CD8-positive, alpha-beta memory T cell (primary cell): ENCODE results near the gene TEX261. TPM values are rescaled to one million over a fixed set of nuclear protein-coding genes. Genes with fewer than 3 reads are reported as not detected.
A peak's percentile ranks its signal among the peaks of the same experiment; 100 is the strongest.
"Not testable (repeated sequence)": the region's sequence is repeated elsewhere in the genome, so short reads cannot be mapped to it uniquely, and the experiment has no call there.

Experiments used
- CTCF ChIA-PET: fragments of 350-600 bp; sonication (Branson Sonifier 250); formaldehyde crosslinking; loops from one replicate; lab custom pipeline; 2021; ENCODE audit warnings: antibody characterized with exemption; lab: Charles Lee
- POLR2A ChIA-PET: fragments of 350-600 bp; sonication (Branson Sonifier 250); formaldehyde crosslinking; loops from one replicate; lab custom pipeline; 2021; ENCODE audit warnings: antibody characterized with exemption; lab: Charles Lee
- DNase-seq, 5 donors: peaks; one replicate each; pipeline versions ENCODE4 v3.0.0 to v3.0.0-alpha.2; 2020 to 2022; ENCODE audit warnings: mixed read lengths in 1 of 5
- H3K27ac ChIP-seq: one replicate; pipeline ENCODE4 v1.7.0; 2013; ENCODE audit warnings: low read depth, mild to moderate bottlenecking, low read length, moderate library complexity
- H3K27me3 ChIP-seq: 2 replicates; pipeline ENCODE4 v1.7.0; 2013; ENCODE audit warnings: low read length, mild to moderate bottlenecking; ENCODE audit not compliant: insufficient read depth, poor library complexity, severe bottlenecking
- H3K36me3 ChIP-seq: 2 replicates; pipeline ENCODE4 v1.7.0; 2013; ENCODE audit warnings: mild to moderate bottlenecking, low read length, moderate library complexity; ENCODE audit not compliant: insufficient read depth
- H3K4me1 ChIP-seq: 2 replicates; pipeline ENCODE4 v1.7.0; 2013; ENCODE audit warnings: mild to moderate bottlenecking, low read length, moderate library complexity; ENCODE audit not compliant: insufficient read depth
- H3K4me3 ChIP-seq: 2 replicates; pipeline ENCODE4 v1.7.0; 2013; ENCODE audit warnings: mild to moderate bottlenecking, low read length
- H3K9me3 ChIP-seq: 2 replicates; pipeline ENCODE4 v1.7.0; 2013; ENCODE audit warnings: mild to moderate bottlenecking, low read length
- H3K27ac Mint-ChIP-seq, 8 donors: one replicate each; pipeline ENCODE4 v1.8.0; 2020 to 2021; ENCODE audit warnings: mixed read lengths in 8 of 8, mild to moderate bottlenecking in 6 of 8, inconsistent platforms in 3 of 8, moderate library complexity in 3 of 8
- H3K27me3 Mint-ChIP-seq, 2 donors: one replicate each; pipeline ENCODE4 v1.8.0; 2020 to 2021; ENCODE audit warnings: mixed read lengths in 2 of 2, mild to moderate bottlenecking in 1 of 2, moderate library complexity in 1 of 2
- H3K36me3 Mint-ChIP-seq, 3 donors: one replicate each; pipeline ENCODE4 v1.8.0; 2020 to 2021; ENCODE audit warnings: mixed read lengths in 3 of 3, inconsistent platforms in 1 of 3, mild to moderate bottlenecking in 1 of 3
- H3K4me1 Mint-ChIP-seq, 3 donors: one replicate each; pipeline ENCODE4 v1.8.0; 2020 to 2021; ENCODE audit warnings: mixed read lengths in 3 of 3, inconsistent platforms in 1 of 3, mild to moderate bottlenecking in 1 of 3
- H3K4me3 Mint-ChIP-seq, 7 donors: one replicate each; pipeline ENCODE4 v1.8.0; 2020 to 2021; ENCODE audit warnings: mixed read lengths in 7 of 7, mild to moderate bottlenecking in 6 of 7, moderate library complexity in 4 of 7, inconsistent platforms in 2 of 7
- H3K9me3 Mint-ChIP-seq, 5 donors: one replicate each; pipeline ENCODE4 v1.8.0; 2020 to 2022; ENCODE audit warnings: mixed read lengths in 5 of 5, mild to moderate bottlenecking in 3 of 5, moderate library complexity in 2 of 5, inconsistent platforms in 1 of 5
- polyA plus RNA-seq: library from polyadenylated mRNA; unstranded; fragments of 300-500 nt; fragmentation: Illumina TruSeq; gene quantifications from one replicate; pipeline ENCODE4 v1.2.3, GENCODE V29; 2021
- total RNA-seq, 2 experiments: library from RNA; stranded (reverse); gene quantifications; one replicate each; pipeline ENCODE4 v1.2.3, GENCODE V29; 2021

Gene TEX261
- total and polyA plus RNA-seq, 3 experiments from 2014 or later, result 35.7 to 96.1 (median 95.4) TPM

DNA sequence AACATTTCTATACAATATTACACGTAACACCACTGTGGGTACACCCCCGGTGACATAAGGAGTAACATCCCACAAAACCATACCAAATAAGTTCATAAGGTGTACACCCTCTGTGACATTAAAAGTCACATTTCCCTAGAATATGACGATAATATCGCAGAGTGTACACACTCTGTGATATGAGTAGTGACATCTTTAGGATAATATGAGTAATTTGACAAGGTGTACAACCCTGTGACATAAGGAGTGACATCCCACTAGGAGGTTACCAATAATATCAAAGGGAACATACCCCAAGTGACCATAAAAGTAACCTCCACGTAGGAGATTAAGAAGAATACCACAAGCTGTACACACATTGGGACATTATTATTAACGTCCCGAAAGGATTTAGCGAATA is 24.0 kb upstream of the TEX261 start:
- no peaks in the 10 kb centered on the region for H3K4me1 ChIP-seq
- Mint-ChIP-seq H3K9me3 (no peaks in the 10 kb centered on the region), H3K27ac (no peak overlapping the region), H3K27me3 (peaks cover 0 to 19% of the 10 kb centered on the region in 2 donors), H3K4me1 (peaks cover 6 to 7% (median 6%) of the 10 kb centered on the region in 3 donors), H3K4me3 (no peak overlapping the region), H3K36me3 (no peaks in the 10 kb centered on the region)
- no peak for DNase-seq
- H3K27ac ChIP-seq, result no peak overlapping the region
- no peaks in the 10 kb centered on the region for H3K36me3 ChIP-seq
- ChIA-PET CTCF (no interaction called here), POLR2A (no interaction called here)
- H3K4me3 ChIP-seq, result no peak overlapping the region
- H3K9me3 ChIP-seq, result no peaks in the 10 kb centered on the region
- no peaks in the 10 kb centered on the region for H3K27me3 ChIP-seq

DNA sequence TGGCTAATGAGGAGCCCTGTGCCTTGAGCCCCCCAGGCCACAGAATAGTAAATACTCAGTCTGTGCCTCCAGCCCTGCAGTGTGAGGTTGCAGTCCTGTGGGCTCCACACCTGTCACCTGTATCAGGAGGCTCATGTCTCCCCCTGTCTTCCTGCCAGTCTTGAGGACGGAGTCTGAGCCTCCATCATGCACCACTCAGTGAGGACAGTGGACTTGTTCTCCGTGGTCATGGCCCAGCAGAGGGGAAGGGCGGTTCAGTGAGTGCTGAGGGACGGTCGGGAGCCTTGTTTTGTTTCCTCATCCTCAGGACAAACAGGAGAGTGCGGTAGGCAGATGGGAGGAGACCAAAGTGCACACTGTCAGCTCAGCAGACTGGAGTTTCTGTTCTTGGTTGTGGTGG is 17.1 kb upstream of the TEX261 start:
- H3K9me3 Mint-ChIP-seq, CTCF ChIA-PET, H3K4me1 ChIP-seq, H3K27ac ChIP-seq, H3K36me3 Mint-ChIP-seq, H3K36me3 ChIP-seq, H3K9me3 ChIP-seq, H3K4me3 Mint-ChIP-seq, H3K4me3 ChIP-seq, POLR2A ChIA-PET, H3K27ac Mint-ChIP-seq, DNase-seq, H3K4me1 Mint-ChIP-seq, H3K27me3 ChIP-seq: not testable (repeated sequence)
- H3K27me3 Mint-ChIP-seq, result peaks cover 22 to 47% of the 10 kb centered on the region in 2 donors

DNA sequence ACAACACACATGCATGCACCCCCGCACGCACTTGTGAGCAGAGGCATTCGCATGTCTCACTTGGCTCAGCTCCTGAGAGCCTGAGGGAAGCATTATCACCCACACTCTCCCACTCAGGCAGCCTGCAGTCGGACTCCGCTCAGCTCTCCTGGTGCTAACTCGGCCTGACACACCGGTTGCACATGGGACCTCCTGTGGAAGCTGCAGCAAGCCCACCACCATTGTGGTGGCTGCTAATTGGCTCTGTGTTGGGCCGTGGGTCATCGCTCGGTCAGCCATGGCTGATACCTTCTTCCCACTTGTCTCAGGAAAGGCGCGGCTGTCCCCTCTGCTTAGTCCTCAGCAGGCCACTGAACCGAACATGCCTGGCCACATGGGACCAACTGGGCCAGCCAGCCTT is 13.7 kb upstream of the TEX261 start:
- Mint-ChIP-seq H3K4me3 (no peak overlapping the region), H3K9me3 (no peaks in the 10 kb centered on the region), H3K27me3 (peaks cover 31 to 50% of the 10 kb centered on the region in 2 donors), H3K36me3 (no peaks in the 10 kb centered on the region), H3K4me1 (no peaks in the 10 kb centered on the region), H3K27ac (peak overlapping the region in 1 of 8 donors; percentile 58)
- H3K4me1 ChIP-seq, result no peaks in the 10 kb centered on the region
- H3K9me3 ChIP-seq, result no peaks in the 10 kb centered on the region
- H3K4me3 ChIP-seq, result no peak overlapping the region
- DNase-seq, result no peak
- ChIA-PET POLR2A (no interaction called here), CTCF (interaction anchor here (0.6 kb wide), 1 partner anchor 799 kb away, joined by 3 read pairs; no protein-coding TSS in a partner anchor)
- no peak overlapping the region for H3K27ac ChIP-seq
- H3K36me3 ChIP-seq, result no peaks in the 10 kb centered on the region
- peaks cover 4% of the 10 kb centered on the region for H3K27me3 ChIP-seq

DNA sequence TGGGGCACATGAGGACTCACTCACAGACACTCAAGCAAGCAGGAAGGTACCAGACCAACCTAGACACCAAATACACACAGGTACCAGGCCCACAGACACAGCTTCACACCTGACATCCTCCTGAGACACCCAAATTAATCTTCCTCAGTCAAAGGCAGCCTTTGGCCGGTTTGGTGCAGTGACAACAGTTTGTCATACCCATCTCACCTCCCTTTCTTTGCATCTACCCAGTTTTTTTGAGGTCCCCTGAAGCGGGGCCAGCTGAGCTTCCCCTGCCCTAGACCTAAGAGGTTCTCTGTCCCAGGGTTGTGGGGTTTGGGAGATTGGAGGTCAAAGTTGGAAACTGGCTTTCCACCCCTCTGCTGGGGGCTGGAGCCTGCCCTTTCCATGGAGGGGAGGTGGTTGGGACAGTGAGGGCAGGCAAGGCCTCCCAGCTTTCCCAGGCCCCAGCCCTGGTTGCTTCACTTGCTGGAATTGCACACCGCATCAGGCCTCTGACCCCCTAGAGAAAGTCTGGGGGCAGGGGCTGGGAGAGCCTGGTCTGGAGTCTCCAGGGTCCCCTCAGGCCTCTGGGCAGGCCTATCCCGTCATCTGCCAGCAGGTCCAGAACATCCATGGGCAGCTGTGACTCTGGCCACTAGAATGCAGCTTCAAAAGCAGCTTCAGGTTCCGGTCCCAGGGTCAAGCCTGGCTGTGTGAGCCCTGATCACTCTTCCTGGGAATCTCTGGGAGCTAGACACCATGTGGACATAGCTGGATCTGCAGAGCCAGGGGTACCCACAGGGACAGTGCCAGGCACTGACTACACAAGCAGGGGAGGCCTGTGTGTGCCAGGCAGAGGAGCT is 12.5 kb upstream of the TEX261 start:
- DNase-seq, result no peak
- H3K4me3 Mint-ChIP-seq, result no peak overlapping the region
- H3K27me3 ChIP-seq, result no peaks in the 10 kb centered on the region
- ChIA-PET POLR2A (no interaction called here), CTCF (interaction anchor here (0.8 kb wide), 1 partner anchor 22 kb away, joined by 4 read pairs; no protein-coding TSS in a partner anchor)
- no peaks in the 10 kb centered on the region for H3K4me1 ChIP-seq
- H3K4me3 ChIP-seq, result no peak overlapping the region
- no peaks in the 10 kb centered on the region for H3K36me3 Mint-ChIP-seq
- H3K36me3 ChIP-seq, result no peaks in the 10 kb centered on the region
- H3K27ac ChIP-seq, result no peak overlapping the region
- H3K9me3 Mint-ChIP-seq, result no peaks in the 10 kb centered on the region
- no peak overlapping the region for H3K27ac Mint-ChIP-seq
- H3K4me1 Mint-ChIP-seq, result no peaks in the 10 kb centered on the region
- no peaks in the 10 kb centered on the region for H3K9me3 ChIP-seq
- peaks cover 31 to 44% of the 10 kb centered on the region in 2 donors for H3K27me3 Mint-ChIP-seq

DNA sequence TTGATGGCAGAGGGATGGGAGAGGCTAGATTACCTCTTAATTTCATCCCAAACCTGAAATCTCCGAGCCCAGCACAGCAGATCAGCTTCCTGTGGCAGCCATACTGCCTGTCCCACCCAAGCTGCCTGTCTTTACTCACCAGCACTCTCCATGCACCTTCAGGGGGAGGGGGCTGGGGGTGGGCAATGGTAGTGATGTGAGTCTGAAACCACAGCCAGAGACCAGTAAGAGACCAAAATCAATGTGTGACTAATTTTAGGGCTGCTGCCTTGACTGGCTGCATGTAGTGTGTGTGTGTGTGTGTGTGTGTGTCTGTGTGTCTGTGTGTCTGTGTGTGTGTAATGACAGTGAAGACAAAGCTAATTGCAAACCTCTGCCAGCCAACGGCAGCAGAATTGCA is 11.7 kb upstream of the TEX261 start:
- POLR2A ChIA-PET, result interaction anchor here (0.6 kb wide), 1 partner anchor 10 kb away, joined by 5 read pairs; no protein-coding TSS in a partner anchor
- H3K36me3 ChIP-seq, result no peaks in the 10 kb centered on the region
- H3K4me3 Mint-ChIP-seq, result no peak overlapping the region
- peaks cover 1% of the 10 kb centered on the region for H3K4me1 ChIP-seq
- H3K27ac ChIP-seq, result no peak overlapping the region
- no peaks in the 10 kb centered on the region for H3K36me3 Mint-ChIP-seq
- no peaks in the 10 kb centered on the region for H3K9me3 ChIP-seq
- peaks cover 0 to under 1% (median under 1%) of the 10 kb centered on the region in 3 donors for H3K4me1 Mint-ChIP-seq
- no peaks in the 10 kb centered on the region for H3K27me3 ChIP-seq
- no peak overlapping the region for H3K27ac Mint-ChIP-seq
- no peak overlapping the region for H3K4me3 ChIP-seq
- DNase-seq, result no peak
- CTCF ChIA-PET, result interaction anchor here (1.4 kb wide), 1 partner anchor 22 kb away, joined by 6 read pairs; no protein-coding TSS in a partner anchor
- peaks cover 27 to 37% of the 10 kb centered on the region in 2 donors for H3K27me3 Mint-ChIP-seq
- H3K9me3 Mint-ChIP-seq, result no peaks in the 10 kb centered on the region

DNA sequence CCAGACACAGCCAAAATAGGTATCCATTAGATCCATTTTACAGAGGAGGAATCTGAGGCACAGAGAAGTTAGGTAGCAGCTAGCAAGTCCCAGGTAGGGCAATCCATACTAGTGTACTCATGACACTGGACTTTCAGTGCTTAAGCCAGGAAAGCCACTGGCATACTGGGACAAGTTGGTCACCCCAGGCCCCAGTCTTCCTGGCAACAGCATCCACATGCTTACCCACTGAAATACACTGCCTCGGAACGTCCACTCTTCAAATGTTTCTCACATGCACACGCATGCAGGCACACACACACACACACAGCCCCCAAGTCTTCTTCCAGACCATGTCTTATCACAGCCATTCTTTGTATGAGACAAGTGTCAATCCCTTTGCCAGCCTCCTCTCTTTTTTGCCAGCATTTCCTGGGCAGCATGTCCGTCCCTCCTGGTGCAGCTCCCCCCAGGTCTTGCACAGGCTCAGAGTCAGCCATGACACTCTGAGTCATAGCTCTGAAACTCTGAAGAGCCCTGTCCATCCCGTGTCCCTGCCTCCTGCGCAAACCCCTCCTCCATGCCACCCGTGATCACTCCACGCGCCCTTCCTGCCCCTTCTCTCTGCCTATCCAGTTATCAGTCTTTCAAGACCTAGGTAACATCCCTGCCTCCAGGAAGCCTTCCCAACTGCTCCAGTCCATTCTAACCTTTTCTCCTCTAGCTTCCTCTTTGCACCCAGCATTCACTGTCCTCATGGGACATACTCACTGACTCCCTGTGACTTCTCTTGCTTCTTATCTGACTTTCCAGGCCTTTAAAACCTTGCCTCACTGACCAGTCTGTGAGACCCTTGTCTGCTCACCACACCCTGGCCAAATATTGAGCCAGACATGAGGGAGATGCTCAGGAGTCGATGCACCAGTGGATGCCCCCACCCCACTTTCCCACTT is 10.9 kb upstream of the TEX261 start:
- Histone ChIP-seq H3K4me1 (peaks cover 8% of the 10 kb centered on the region), H3K4me3 (no peak overlapping the region), H3K27me3 (no peaks in the 10 kb centered on the region), H3K9me3 (no peaks in the 10 kb centered on the region), H3K36me3 (no peaks in the 10 kb centered on the region), H3K27ac (no peak overlapping the region)
- POLR2A ChIA-PET, result no interaction called here
- H3K27me3 Mint-ChIP-seq, result peaks cover 22 to 32% of the 10 kb centered on the region in 2 donors
- peaks cover 8 to 9% (median 8%) of the 10 kb centered on the region in 3 donors for H3K4me1 Mint-ChIP-seq
- H3K27ac Mint-ChIP-seq, result peak overlapping the region in 3 of 8 donors; percentile 25 to 59 (median 51)
- H3K4me3 Mint-ChIP-seq, result no peak overlapping the region
- CTCF ChIA-PET, result interaction anchor here (1.4 kb wide), 2 partner anchors 21 to 41 kb away, joined by 6 read pairs; no protein-coding TSS in a partner anchor
- H3K36me3 Mint-ChIP-seq, result no peaks in the 10 kb centered on the region
- H3K9me3 Mint-ChIP-seq, result no peaks in the 10 kb centered on the region
- DNase-seq, result no peak

DNA sequence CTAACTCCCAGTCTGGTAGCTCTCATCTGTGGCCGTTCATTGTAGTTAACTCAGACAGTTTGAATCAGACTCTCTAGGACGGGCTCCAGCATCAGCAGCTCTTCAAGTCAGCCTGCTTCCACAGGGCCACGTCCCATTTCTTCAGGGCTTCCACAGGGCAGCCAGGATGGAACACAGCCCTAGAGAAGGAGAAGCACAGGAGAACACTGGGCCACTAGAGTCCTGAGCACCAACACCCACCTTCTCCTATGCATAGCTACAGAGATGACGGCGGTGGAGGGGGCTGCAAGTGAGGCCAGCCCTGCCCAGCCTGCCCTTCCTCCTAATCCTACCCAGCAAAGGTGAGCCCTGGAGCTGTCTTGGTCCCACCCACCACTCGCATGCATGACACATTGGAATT is 10.2 kb upstream of the TEX261 start:
- no peak for DNase-seq
- no peak overlapping the region for H3K4me3 ChIP-seq
- ChIA-PET POLR2A (no interaction called here), CTCF (interaction anchor here (1.4 kb wide), 2 partner anchors 20 to 40 kb away, joined by 6 read pairs; no protein-coding TSS in a partner anchor)
- H3K27me3 ChIP-seq, result no peaks in the 10 kb centered on the region
- no peak overlapping the region for H3K27ac ChIP-seq
- no peaks in the 10 kb centered on the region for H3K36me3 Mint-ChIP-seq
- H3K27ac Mint-ChIP-seq, result peak overlapping the region in 2 of 8 donors; percentile 5 to 51
- no peak overlapping the region for H3K4me3 Mint-ChIP-seq
- peaks cover 16 to 25% of the 10 kb centered on the region in 2 donors for H3K27me3 Mint-ChIP-seq
- H3K9me3 ChIP-seq, result no peaks in the 10 kb centered on the region
- peaks cover 8% of the 10 kb centered on the region for H3K4me1 ChIP-seq
- no peaks in the 10 kb centered on the region for H3K36me3 ChIP-seq
- H3K9me3 Mint-ChIP-seq, result no peaks in the 10 kb centered on the region
- peaks cover 9 to 11% (median 11%) of the 10 kb centered on the region in 3 donors for H3K4me1 Mint-ChIP-seq
